Esophagus squamous epithelium (tissue), 5 donors: ENCODE data around the gene CCDC170. TPM values are rescaled to one million over a fixed set of nuclear protein-coding genes. Genes with fewer than 3 reads are reported as not detected.

Experiments
- DNase-seq: peaks from one replicate; lab custom pipeline; 2025; lab: John Stamatoyannopoulos, UW
- H3K27ac ChIP-seq, 4 donors: fragments of 200-600 bp; sonication (generic); one replicate each; pipeline ENCODE4 v1.5.1; 2016 to 2019; ENCODE audit warnings: mild to moderate bottlenecking in 1 of 4
- H3K27me3 ChIP-seq, 4 donors: fragments of 200-600 bp; sonication (generic); 1 replicate in 3 of 4; 2 replicates in 1 of 4; pipeline versions ENCODE4 v1.5.1 to v1.6.0; 2017 to 2021; ENCODE audit warnings: antibody characterized with exemption in 1 of 4
- H3K36me3 ChIP-seq, 3 donors: fragments of 200-600 bp; sonication (generic); one replicate each; pipeline ENCODE4 v1.5.1; 2016 to 2019
- H3K4me1 ChIP-seq, 3 donors: fragments of 200-600 bp; sonication (generic); one replicate each; pipeline ENCODE4 v1.5.1; 2017 to 2019
- H3K4me3 ChIP-seq, 4 donors: fragments of 200-600 bp; sonication (generic); 1 replicate in 3 of 4; 2 replicates in 1 of 4; pipeline ENCODE4 v1.5.1; 2016 to 2019; ENCODE audit warnings: mild to moderate bottlenecking in 2 of 4, moderate library complexity in 1 of 4
- H3K9me3 ChIP-seq, 3 donors: fragments of 200-600 bp; sonication (generic); one replicate each; pipeline ENCODE4 v1.5.1; 2016 to 2019
- POLR2A ChIP-seq, 4 donors: fragments of 450-650 bp; IDR thresholded peaks; one replicate each; pipeline ENCODE4 v1.6.1; 2017; ENCODE audit warnings: antibody characterized with exemption in 4 of 4, mild to moderate bottlenecking in 4 of 4, moderate library complexity in 3 of 4
- WGBS, 2 donors: methylation state at CpG; one replicate each; pipeline ENCODE4 v1.1.5; 2018; 5-methylcytosine and 5-hydroxymethylcytosine counted together
- intact Hi-C: fragments of 100-400 bp; cut with DNase I; formaldehyde crosslinking; loops from one replicate; pipeline ENCODE4 v1.15.0; 2022
- total RNA-seq, 4 donors: library from RNA; depleted of rRNA; stranded (reverse); fragments of >200 nt; gene quantifications; one replicate each; pipeline ENCODE4 v1.1.0, GENCODE V29; 2016
- TF ChIP-seq, protein P1 (sequence below), 6 experiments: fragments of 450-650 bp in 4 of 6; fragments of 200-600 bp in 2 of 6; sonication (generic) in 2 of 6; IDR thresholded peaks; one replicate each; pipeline ENCODE4 v1.5.1; 2016 to 2019; ENCODE audit warnings: antibody characterized with exemption in 6 of 6, mild to moderate bottlenecking in 4 of 6, moderate library complexity in 4 of 6
- donor health status: DM: yes; HTN: yes; CAD: no.

The CCDC170 gene
- total RNA-seq, 4 donors from 2014 or later: 0.70 to 3.3 (median 0.95) TPM; not detected in 1

- Histone ChIP-seq H3K9me3 (no peaks in the 10 kb centered on the region), H3K27ac (peak overlapping the region in 1 of 4 donors; percentile 3), H3K4me3 (no peak overlapping the region), H3K27me3 (peaks cover 0 to 11% (median 0%) of the 10 kb centered on the region in 4 donors), H3K4me1 (peaks cover 3 to 15% (median 5%) of the 10 kb centered on the region in 3 donors), H3K36me3 (no peaks in the 10 kb centered on the region)
- no peak for DNase-seq
- 65 to 80% methylated on average over 5 of the region's 5 CpGs for WGBS, 2 donors
- intact Hi-C loops: no loop called here
- TF ChIP-seq, protein P1, sequence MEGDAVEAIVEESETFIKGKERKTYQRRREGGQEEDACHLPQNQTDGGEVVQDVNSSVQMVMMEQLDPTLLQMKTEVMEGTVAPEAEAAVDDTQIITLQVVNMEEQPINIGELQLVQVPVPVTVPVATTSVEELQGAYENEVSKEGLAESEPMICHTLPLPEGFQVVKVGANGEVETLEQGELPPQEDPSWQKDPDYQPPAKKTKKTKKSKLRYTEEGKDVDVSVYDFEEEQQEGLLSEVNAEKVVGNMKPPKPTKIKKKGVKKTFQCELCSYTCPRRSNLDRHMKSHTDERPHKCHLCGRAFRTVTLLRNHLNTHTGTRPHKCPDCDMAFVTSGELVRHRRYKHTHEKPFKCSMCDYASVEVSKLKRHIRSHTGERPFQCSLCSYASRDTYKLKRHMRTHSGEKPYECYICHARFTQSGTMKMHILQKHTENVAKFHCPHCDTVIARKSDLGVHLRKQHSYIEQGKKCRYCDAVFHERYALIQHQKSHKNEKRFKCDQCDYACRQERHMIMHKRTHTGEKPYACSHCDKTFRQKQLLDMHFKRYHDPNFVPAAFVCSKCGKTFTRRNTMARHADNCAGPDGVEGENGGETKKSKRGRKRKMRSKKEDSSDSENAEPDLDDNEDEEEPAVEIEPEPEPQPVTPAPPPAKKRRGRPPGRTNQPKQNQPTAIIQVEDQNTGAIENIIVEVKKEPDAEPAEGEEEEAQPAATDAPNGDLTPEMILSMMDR (IDR thresholded peaks at IDR 0.05): no peak
- no peak for TF ChIP-seq POLR2A (IDR thresholded peaks at IDR 0.05)
Observed at GRCh38 chr6:151499551-151499950, 5.7 kb downstream of the CCDC170 start.

DNA sequence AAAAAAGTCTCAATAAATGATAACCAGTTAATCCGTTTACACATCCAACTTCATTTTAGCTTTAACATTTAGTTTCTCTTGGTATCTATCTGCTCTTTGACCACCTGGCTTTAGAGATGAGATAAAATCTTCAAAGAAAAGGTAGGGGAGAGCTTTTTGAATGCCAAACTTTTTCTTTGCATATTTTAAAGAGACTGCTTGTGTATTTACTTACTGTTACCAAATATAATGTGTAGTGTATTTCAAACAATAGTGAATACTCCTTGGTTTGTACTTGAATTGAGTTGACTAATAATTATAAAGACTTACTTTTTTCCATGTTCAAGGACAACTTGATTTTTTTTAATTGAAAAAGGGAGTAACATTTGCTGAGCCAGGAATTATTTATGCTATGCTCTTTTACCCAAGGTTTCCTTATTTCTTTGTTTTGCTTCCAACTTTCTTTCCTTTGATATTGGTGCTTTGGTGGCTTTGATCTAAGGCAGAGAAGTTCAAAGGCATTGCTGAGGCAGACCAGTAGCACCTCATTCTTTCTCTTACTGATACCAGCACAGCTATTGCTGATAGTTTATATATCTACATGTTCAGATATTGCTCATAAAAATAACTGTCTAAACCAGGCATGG is 7.8 kb downstream of the CCDC170 start:
- no peak overlapping the region for H3K27ac ChIP-seq
- TF ChIP-seq POLR2A (IDR thresholded peaks at IDR 0.05): no peak
- TF ChIP-seq, protein P1 (IDR thresholded peaks at IDR 0.05): no peak
- peaks cover 0 to 9% (median 3%) of the 10 kb centered on the region in 3 donors for H3K4me1 ChIP-seq
- H3K27me3 ChIP-seq: no peaks in the 10 kb centered on the region
- WGBS, 2 donors: 64 to 74% methylated on average over 1 of the region's 1 CpG
- no peak overlapping the region for H3K4me3 ChIP-seq
- intact Hi-C loops: no loop called here
- no peaks in the 10 kb centered on the region for H3K36me3 ChIP-seq
- DNase-seq: no peak
- no peaks in the 10 kb centered on the region for H3K9me3 ChIP-seq

- Histone ChIP-seq H3K4me1 (peaks cover 0 to 9% (median 3%) of the 10 kb centered on the region in 3 donors), H3K27me3 (no peaks in the 10 kb centered on the region), H3K9me3 (no peaks in the 10 kb centered on the region), H3K4me3 (no peak overlapping the region), H3K27ac (peak overlapping the region in 3 of 4 donors; percentile 2 to 40 (median 10)), H3K36me3 (no peaks in the 10 kb centered on the region)
- TF ChIP-seq, protein P1 (IDR thresholded peaks at IDR 0.05): no peak
- no peak for TF ChIP-seq POLR2A (IDR thresholded peaks at IDR 0.05)
- 68 to 77% methylated on average over 3 to 4 of the region's 4 CpGs for WGBS, 2 donors
- no peak for DNase-seq
- intact Hi-C loops: no loop called here
Observed at GRCh38 chr6:151502499-151502898, 8.7 kb downstream of the CCDC170 start.

- no peak for TF ChIP-seq POLR2A (IDR thresholded peaks at IDR 0.05)
- TF ChIP-seq, protein P1 (IDR thresholded peaks at IDR 0.05): no peak
- no peaks in the 10 kb centered on the region for H3K27me3 ChIP-seq
- no peak overlapping the region for H3K4me3 ChIP-seq
- 70 to 84% methylated on average over 2 of the region's 2 CpGs for WGBS, 2 donors
- intact Hi-C loops: no loop called here
- no peaks in the 10 kb centered on the region for H3K36me3 ChIP-seq
- H3K4me1 ChIP-seq: peaks cover 0 to 9% (median 3%) of the 10 kb centered on the region in 3 donors
- DNase-seq: no peak
- no peaks in the 10 kb centered on the region for H3K9me3 ChIP-seq
- no peak overlapping the region for H3K27ac ChIP-seq
Observed at GRCh38 chr6:151506761-151507160, 12.9 kb downstream of the CCDC170 start.

GRCh38 chr6:151509048-151509447 is 15.2 kb downstream of the CCDC170 start:
- no peaks in the 10 kb centered on the region for H3K4me1 ChIP-seq
- no peaks in the 10 kb centered on the region for H3K36me3 ChIP-seq
- intact Hi-C loops: no loop called here
- no peaks in the 10 kb centered on the region for H3K9me3 ChIP-seq
- no peak for DNase-seq
- H3K27me3 ChIP-seq: no peaks in the 10 kb centered on the region
- no peak overlapping the region for H3K4me3 ChIP-seq
- WGBS, 2 donors: 75 to 79% methylated on average over 2 of the region's 2 CpGs
- no peak for TF ChIP-seq POLR2A (IDR thresholded peaks at IDR 0.05)
- TF ChIP-seq, protein P1 (IDR thresholded peaks at IDR 0.05): no peak
- no peak overlapping the region for H3K27ac ChIP-seq
